GM12878 (cell line): ENCODE results near the gene SPINK8. TPM values are rescaled to one million over a fixed set of nuclear protein-coding genes. Genes with fewer than 3 reads are reported as not detected.

ENCODE experiments used
- ATAC-seq: fragments of 200-7000 bp; cut with Tn5 transposase; 3 replicates; pipeline ENCODE4 v1.9.1; 2020; ENCODE audit warnings: mild to moderate bottlenecking, moderate library complexity
- BruUV-seq: library from RNA; stranded (reverse); fragments of 400-500 nt; replicated peaks from 2 replicates; lab custom pipeline; 2021; lab: Mats Ljungman, UMichigan
- CTCF ChIA-PET: fragments of 300-600 bp; sonication (Branson Sonifier 250); formaldehyde crosslinking; extraction: SDS; loops from one replicate; lab custom pipeline; 2021; ENCODE audit warnings: inconsistent platforms; lab: Yijun Ruan, JAX
- POLR2A ChIA-PET: fragments of 350-600 bp; formaldehyde crosslinking; extraction: SDS; loops from one replicate; lab custom pipeline; 2021; ENCODE audit warnings: inconsistent platforms; lab: Charles Lee
- RAD21 ChIA-PET: fragments of 300-600 bp; sonication (Branson Sonifier 250); formaldehyde crosslinking; loops from one replicate; lab custom pipeline; 2023; ENCODE audit warnings: antibody characterized with exemption; ENCODE audit not compliant: unreplicated experiment; lab: Charles Lee
- SMC1A ChIA-PET: fragments of 300-600 bp; sonication (Branson Sonifier 250); formaldehyde crosslinking; loops from one replicate; lab custom pipeline; 2023; ENCODE audit not compliant: unreplicated experiment, uncharacterized antibody; lab: Charles Lee
- DNase-seq: peaks from one replicate; pipeline ENCODE4 v3.0.0-alpha.2; 2011; ENCODE audit warnings: low read depth, low spot score
- FAIRE-seq: peaks from 3 replicates; lab custom pipeline; 2011; peaks lifted over from hg19 to GRCh38; lab: Jason Lieb, UNC
- H2AFZ ChIP-seq: 2 replicates; pipeline ENCODE4 v1.6.0; 2011; ENCODE audit warnings: low read depth, low read length, control low read depth; ENCODE audit not compliant: control insufficient read depth
- H3K27ac ChIP-seq: 2 replicates; pipeline ENCODE4 v1.5.1; 2011; ENCODE audit warnings: control low read depth; ENCODE audit not compliant: control insufficient read depth, insufficient read depth
- H3K27me3 ChIP-seq, 2 experiments: replicated peaks in 1 of 2; 2 replicates each; pipeline versions ENCODE4 v1.6.0 to v1.6.1; 2011; ENCODE audit warnings: low read length in 1 of 2; ENCODE audit not compliant: control insufficient read depth in 2 of 2, insufficient read depth in 2 of 2
- H3K36me3 ChIP-seq, 2 experiments: 2 replicates each; pipeline ENCODE4 v1.5.1; 2011; ENCODE audit warnings: low read length in 1 of 2; ENCODE audit not compliant: control insufficient read depth in 2 of 2, insufficient read depth in 2 of 2
- H3K4me1 ChIP-seq: 2 replicates; pipeline ENCODE4 v1.6.1; 2011; ENCODE audit warnings: mild to moderate bottlenecking, low read length, moderate library complexity, mixed read lengths; ENCODE audit not compliant: control insufficient read depth, insufficient read depth
- H3K4me2 ChIP-seq: 2 replicates; pipeline ENCODE4 v1.6.0; 2011; ENCODE audit warnings: control low read depth; ENCODE audit not compliant: control insufficient read depth, insufficient read depth
- H3K4me3 ChIP-seq: fragments of 200-600 bp; sonication (generic); 2 replicates; pipeline ENCODE4 v1.5.1; 2016
- H3K79me2 ChIP-seq: 2 replicates; pipeline ENCODE4 v1.6.0; 2011; ENCODE audit warnings: low read length; ENCODE audit not compliant: control insufficient read depth, insufficient read depth
- H3K9ac ChIP-seq: 2 replicates; pipeline ENCODE4 v1.8.0; 2011; ENCODE audit warnings: low read length, control low read depth, mixed read lengths; ENCODE audit not compliant: control insufficient read depth, insufficient read depth
- H3K9me3 ChIP-seq: replicated peaks from 3 replicates; pipeline ENCODE4 v1.5.1; 2011; ENCODE audit warnings: mild to moderate bottlenecking, low read length; ENCODE audit not compliant: control insufficient read depth, insufficient read depth
- H4K20me1 ChIP-seq: 2 replicates; pipeline ENCODE4 v1.6.0; 2011; ENCODE audit not compliant: control insufficient read depth, insufficient read depth
- ASH2L ChIP-seq: fragments of 300-600, 200-600 bp; sonication (generic); IDR thresholded peaks from 2 replicates; pipeline ENCODE4 v1.6.1; 2017; ENCODE audit warnings: low read depth, mild to moderate bottlenecking, borderline replicate concordance
- BCL11A ChIP-seq: IDR thresholded peaks from 2 replicates; pipeline ENCODE4 v1.6.1; 2011; ENCODE audit warnings: low read depth, low read length
- CBX5 ChIP-seq: sonication (generic); IDR thresholded peaks from 2 replicates; pipeline ENCODE4 v1.6.1; 2016; ENCODE audit warnings: low read depth, moderate library complexity, mild to moderate bottlenecking, inconsistent platforms
- IRF4 ChIP-seq: IDR thresholded peaks from 2 replicates; pipeline ENCODE4 v1.6.1; 2011; ENCODE audit warnings: low read depth, low read length
- JUND ChIP-seq: IDR thresholded peaks from 2 replicates; pipeline ENCODE4 v1.6.1; 2012; ENCODE audit warnings: low read depth, mild to moderate bottlenecking, low read length, improper control_type of control experiment, moderate library complexity
- MEF2B ChIP-seq: fragments of 450-650 bp; IDR thresholded peaks from 2 replicates; pipeline ENCODE4 v1.6.1; 2018; ENCODE audit warnings: mild to moderate bottlenecking, moderate library complexity; ENCODE audit not compliant: partially characterized antibody, poor library complexity, severe bottlenecking
- NFIC ChIP-seq: IDR thresholded peaks from 2 replicates; pipeline ENCODE4 v1.6.1; 2012; ENCODE audit warnings: low read depth, mild to moderate bottlenecking, inconsistent platforms, low read length, moderate library complexity
- NFYA ChIP-seq: IDR thresholded peaks from 2 replicates; pipeline ENCODE4 v1.6.1; 2011; ENCODE audit warnings: low read depth, mild to moderate bottlenecking, low read length, improper control_type of control experiment, borderline replicate concordance
- NRF1 ChIP-seq: conservative IDR thresholded peaks from 2 replicates; pipeline ENCODE4 v1.6.1; 2011; ENCODE audit warnings: mild to moderate bottlenecking, low read depth, low read length, improper control_type of control experiment
- PAX5 ChIP-seq: IDR thresholded peaks from 2 replicates; pipeline ENCODE4 v1.6.1; 2011; ENCODE audit warnings: low read depth, low read length, borderline replicate concordance
- PAX8 ChIP-seq: fragments of 450-650 bp; IDR thresholded peaks from 2 replicates; pipeline ENCODE4 v1.6.1; 2017; ENCODE audit warnings: mild to moderate bottlenecking, moderate library complexity
- PKNOX1 ChIP-seq: fragments of 450-650 bp; IDR thresholded peaks from 2 replicates; pipeline ENCODE4 v1.6.1; 2016; ENCODE audit warnings: mild to moderate bottlenecking
- POLR2AphosphoS5 ChIP-seq: IDR thresholded peaks from 2 replicates; pipeline ENCODE4 v1.6.1; 2011; ENCODE audit warnings: mild to moderate bottlenecking, low read length, inconsistent platforms
- RCOR1 ChIP-seq: conservative IDR thresholded peaks from 2 replicates; pipeline ENCODE4 v1.6.1; 2012; ENCODE audit warnings: low read depth, low read length, improper control_type of control experiment
- SMAD5 ChIP-seq: IDR thresholded peaks from 2 replicates; pipeline ENCODE4 v1.6.1; 2016; ENCODE audit warnings: antibody characterized with exemption, low read depth
- TCF7 ChIP-seq: IDR thresholded peaks from 2 replicates; pipeline ENCODE4 v1.6.1; 2014; ENCODE audit warnings: antibody characterized with exemption, borderline replicate concordance
- WGBS: methylation state at CpG from one replicate; pipeline ENCODE4 v1.1.6; 2016; ENCODE audit warnings: low lambda C conversion rate; ENCODE audit not compliant: insufficient replicate concordance, insufficient coverage; ENCODE audit errors: missing lambda C conversion rate; 5-methylcytosine and 5-hydroxymethylcytosine counted together
- in situ Hi-C: fragments of 300-500 bp; cut with MboI; formaldehyde crosslinking; loops from 9 replicates; pipeline ENCODE4 v1.14.3; 2018; ENCODE audit warnings: mixed read lengths
- intact Hi-C: fragments of 100-400 bp; cut with micrococcal nuclease; formaldehyde crosslinking; loops from one replicate; pipeline ENCODE4 v1.14.2; 2022; ENCODE audit not compliant: unreplicated experiment
- polyA plus RNA-seq, 11 experiments: library from polyadenylated mRNA; depleted of rRNA in 4 of 11; unstranded in 6 of 11; stranded (reverse) in 5 of 11; fragments of >200 nt; fragmentation: Nextera tagmentation in 4 of 11; fragmentation: Illumina TruSeq in 1 of 11; extraction: Ambion mirVana in 4 of 11; extraction: Trizol in 1 of 11; gene quantifications; 1 replicate in 1 of 11; 2 replicates in 10 of 11; pipeline versions ENCODE4 v1.2.1 to v1.2.3, GENCODE V29; 2011 to 2016; ENCODE audit warnings: inconsistent platforms in 2 of 11, missing spikeins in 2 of 11, low read depth in 1 of 11
- total RNA-seq, 4 experiments: library from RNA; depleted of rRNA in 3 of 4; stranded (reverse); fragments of >200 nt in 3 of 4; fragmentation: Illumina TruSeq in 1 of 4; extraction: Trizol in 1 of 4; gene quantifications; 2 replicates each; pipeline versions ENCODE4 v1.2.1 to v1.2.3, GENCODE V29; 2013 to 2021

Gene SPINK8
- total and polyA plus RNA-seq, 10 of the 15 experiments (the other 5 are each of a cell fraction or from before 2014, with no cell fraction given), result not detected

- intact Hi-C loops, result loop anchor here (5.0 kb wide), 2 partner anchors 237 to 287 kb away; partner anchors contain the start of gene PFKFB4
- Histone ChIP-seq H4K20me1 (no peaks in the 10 kb centered on the region; the same call in 1 of the 2 replicates), H3K4me3 (no peak overlapping the region), H3K9me3 (no peaks in the 10 kb centered on the region; the same call in 2 of the 3 replicates), H2AFZ (no peak overlapping the region), H3K79me2 (no peaks in the 10 kb centered on the region), H3K4me1 (no peaks in the 10 kb centered on the region), H3K36me3 (peaks cover 17 to 27% of the 10 kb centered on the region in 2 experiments), H3K27ac (no peak overlapping the region), H3K4me2 (no peak overlapping the region), H3K27me3 (no peaks in the 10 kb centered on the region), H3K9ac (no peak overlapping the region)
- in situ Hi-C loops, result loop anchor here (5.0 kb wide), 1 partner anchor 167 kb away; no protein-coding TSS in a partner anchor
- FAIRE-seq (no peak), DNase-seq (no peak), ATAC-seq (no peak)
- no TSS peak for BruUV-seq
- WGBS, result 98% methylated on average over 2 of the region's 2 CpGs
- ChIA-PET SMC1A (interaction anchor here (1.2 to 6.0 kb wide), 4 partner anchors 32 to 166 kb away, joined by 3 to 65 read pairs (median 4); no protein-coding TSS in a partner anchor), CTCF (interaction anchor here (1.2 to 10.9 kb wide), 5 partner anchors 76 to 166 kb away, joined by 5 to 157 read pairs (median 11); no protein-coding TSS in a partner anchor), POLR2A (no interaction called here), RAD21 (interaction anchor here (1.2 to 8.9 kb wide), 2 partner anchors 76 to 166 kb away, joined by 5 to 73 read pairs; no protein-coding TSS in a partner anchor)
- TF ChIP-seq BCL11A (no peak), PAX8 (no peak), NFIC (no peak), RCOR1 (no peak), JUND (no peak), SMAD5 (no peak), PAX5 (no peak), TCF7 (no peak), ASH2L (no peak), PKNOX1 (no peak), NFYA (no peak), MEF2B (no peak), NRF1 (no peak), POLR2AphosphoS5 (no peak), CBX5 (no peak), IRF4 (no peak)
These were observed 63.2 kb downstream of the SPINK8 start for GRCh38 chr3:48270306-48270705.
